Endothelial cell of umbilical vein (primary cell): ENCODE results near the gene EML2. TPM values are rescaled to one million over a fixed set of nuclear protein-coding genes. Genes with fewer than 3 reads are reported as not detected.
A peak's percentile ranks its signal among the peaks of the same experiment; 100 is the strongest.

Experiments
- BruUV-seq: library from RNA; stranded (reverse); fragments of 400-500 nt; replicated peaks from 2 replicates; lab custom pipeline; 2021; lab: Mats Ljungman, UMichigan
- CTCF ChIA-PET: fragments of 300-600, 350-600 bp; sonication (Branson Sonifier 250); formaldehyde crosslinking; loops from one replicate; lab custom pipeline; 2021; ENCODE audit warnings: antibody characterized with exemption, inconsistent platforms; lab: Charles Lee
- POLR2A ChIA-PET: fragments of 300-600, 350-600 bp; sonication (Branson Sonifier 250); formaldehyde crosslinking; loops from one replicate; lab custom pipeline; 2021; ENCODE audit warnings: antibody characterized with exemption, inconsistent platforms; lab: Charles Lee
- DNase-seq: peaks from one replicate; pipeline ENCODE4 v3.0.0-alpha.2; 2011; ENCODE audit warnings: low read depth, low spot score
- FAIRE-seq: peaks from 2 replicates; lab custom pipeline; 2011; peaks lifted over from hg19 to GRCh38; lab: Jason Lieb, UNC
- H2AFZ ChIP-seq: 2 replicates; pipeline ENCODE4 v1.6.0; 2012; ENCODE audit warnings: low read depth, low read length, control low read depth, inconsistent platforms
- H3K27ac ChIP-seq: 2 replicates; pipeline ENCODE4 v1.5.1; 2011; ENCODE audit warnings: low read depth, mild to moderate bottlenecking, control low read depth, low read length, moderate library complexity; ENCODE audit not compliant: insufficient read depth
- H3K27me3 ChIP-seq, 2 experiments: 2 replicates each; pipeline versions ENCODE4 v1.6.0 to v1.6.1; 2011; ENCODE audit warnings: low read length in 2 of 2, mixed read lengths in 1 of 2; ENCODE audit not compliant: control insufficient read depth in 2 of 2, insufficient read depth in 2 of 2
- H3K36me3 ChIP-seq, 2 experiments: 2 replicates in 1 of 2; 3 replicates in 1 of 2; pipeline ENCODE4 v1.5.1; 2011; ENCODE audit warnings: low read length in 2 of 2, mild to moderate bottlenecking in 1 of 2, moderate library complexity in 1 of 2; ENCODE audit not compliant: control insufficient read depth in 2 of 2, insufficient read depth in 2 of 2; ENCODE audit errors: extremely low read depth in 1 of 2
- H3K4me1 ChIP-seq: 3 replicates; pipeline ENCODE4 v1.5.1; 2011; ENCODE audit warnings: mild to moderate bottlenecking, low read length; ENCODE audit not compliant: control insufficient read depth, insufficient read depth; ENCODE audit errors: extremely low read depth
- H3K4me2 ChIP-seq: 2 replicates; pipeline ENCODE4 v1.6.1; 2011; ENCODE audit warnings: low read length, control low read depth, mixed read lengths; ENCODE audit not compliant: insufficient read depth
- H3K4me3 ChIP-seq, 3 experiments: fragments of 200-600 bp in 1 of 3; sonication (generic), shearing (Covaris generic) in 1 of 3; replicated peaks in 1 of 3; 2 replicates each; pipeline ENCODE4 v1.5.1; 2011 to 2016; ENCODE audit warnings: control low read depth in 3 of 3, low read length in 3 of 3, mild to moderate bottlenecking in 2 of 3, inconsistent platforms in 1 of 3, low read depth in 1 of 3, moderate library complexity in 1 of 3; ENCODE audit not compliant: insufficient read depth in 1 of 3
- H3K79me2 ChIP-seq: 2 replicates; pipeline ENCODE4 v1.6.0; 2012; ENCODE audit warnings: low read length, inconsistent platforms; ENCODE audit not compliant: control insufficient read depth, insufficient read depth
- H3K9ac ChIP-seq: replicated peaks from 2 replicates; pipeline ENCODE3; 2011; ENCODE audit warnings: low read length, control low read depth; ENCODE audit not compliant: insufficient read depth; ENCODE audit errors: extremely low read depth
- H3K9me1 ChIP-seq: replicated peaks from 3 replicates; pipeline ENCODE4 v1.6.0; 2011; ENCODE audit warnings: mild to moderate bottlenecking, low read length; ENCODE audit not compliant: control insufficient read depth, insufficient read depth; ENCODE audit errors: extremely low read depth
- H3K9me3 ChIP-seq: replicated peaks from 2 replicates; pipeline ENCODE4 v1.5.1; 2012; ENCODE audit warnings: low read length, inconsistent platforms; ENCODE audit not compliant: control insufficient read depth, insufficient read depth
- H4K20me1 ChIP-seq: replicated peaks from 2 replicates; pipeline ENCODE3; 2011; ENCODE audit warnings: mild to moderate bottlenecking, low read length; ENCODE audit not compliant: control insufficient read depth, insufficient read depth; ENCODE audit errors: extremely low read depth
- CTCF ChIP-seq, 2 donors: IDR thresholded peaks; 1 replicate in 1 of 2; 2 replicates in 1 of 2; pipeline ENCODE4 v1.5.1; 2011; ENCODE audit warnings: low read length in 2 of 2, mild to moderate bottlenecking in 2 of 2, moderate library complexity in 2 of 2, control low read depth in 1 of 2, inconsistent platforms in 1 of 2, low read depth in 1 of 2; ENCODE audit not compliant: insufficient read depth in 1 of 2; ENCODE audit errors: extremely low read depth in 1 of 2
- EZH2 ChIP-seq: IDR thresholded peaks from 2 replicates; pipeline ENCODE4 v1.6.1; 2012; ENCODE audit warnings: borderline replicate concordance, low read depth, mild to moderate bottlenecking, moderate library complexity, low read length, inconsistent platforms; ENCODE audit not compliant: severe bottlenecking
- FOS ChIP-seq: IDR thresholded peaks from 2 replicates; pipeline ENCODE4 v1.6.1; 2011; ENCODE audit warnings: mild to moderate bottlenecking, low read length, moderate library complexity, borderline replicate concordance; ENCODE audit not compliant: insufficient read depth
- GATA2 ChIP-seq: IDR thresholded peaks from 2 replicates; pipeline ENCODE4 v1.7.0; 2011; ENCODE audit warnings: low read depth, mild to moderate bottlenecking, moderate library complexity, mixed read lengths, low read length; ENCODE audit not compliant: insufficient read length, insufficient read depth
- JUN ChIP-seq: IDR thresholded peaks from 2 replicates; pipeline ENCODE4 v1.6.1; 2011; ENCODE audit warnings: borderline replicate concordance, low read depth; ENCODE audit not compliant: insufficient read length, insufficient read depth
- MAX ChIP-seq: IDR thresholded peaks from 2 replicates; pipeline ENCODE4 v1.6.1; 2011; ENCODE audit not compliant: insufficient read depth, insufficient read length
- MYC ChIP-seq: IDR thresholded peaks from one replicate; pipeline ENCODE4 v1.6.1; 2011; ENCODE audit warnings: mild to moderate bottlenecking, low read depth, low read length
- POLR2A ChIP-seq: IDR thresholded peaks from 2 replicates; pipeline ENCODE4 v1.6.1; 2012; ENCODE audit warnings: low read depth, mild to moderate bottlenecking, control low read depth, low read length
- POLR2AphosphoS5 ChIP-seq: IDR thresholded peaks from 2 replicates; pipeline ENCODE4 v1.6.1; 2012; ENCODE audit warnings: low read depth, mild to moderate bottlenecking, control low read depth, low read length, moderate library complexity; ENCODE audit not compliant: insufficient read depth
- dilution Hi-C: fragments of 300-500 bp; cut with MboI; formaldehyde crosslinking; loops from one replicate; pipeline ENCODE4 v1.15.0; 2019; ENCODE audit warnings: low sequenced_read_pairs; ENCODE audit not compliant: extremely low pct_ligation_motif_present
- intact Hi-C: fragments of 100-400 bp; cut with micrococcal nuclease; formaldehyde crosslinking; loops from one replicate; pipeline ENCODE4 v1.10.0; 2022
- polyA plus RNA-seq, 4 experiments: library from polyadenylated mRNA; depleted of rRNA in 3 of 4; stranded (reverse) in 3 of 4; unstranded in 1 of 4; fragments of >200 nt; gene quantifications; 2 replicates each; pipeline versions ENCODE4 v1.2.1 to v1.2.3, GENCODE V29; 2011 to 2012; ENCODE audit warnings: missing spikeins in 1 of 4
- total RNA-seq: library from RNA; stranded (reverse); gene quantifications from 2 replicates; pipeline ENCODE4 v1.2.3, GENCODE V29; 2021

EML2 gene
- total and polyA plus RNA-seq, 2 donors (not counting 3 experiments of a cell fraction or from before 2014, with no cell fraction given) = 23.3 to 28.9 TPM

- Histone ChIP-seq H3K9ac (no peak overlapping the region), H3K4me1 (peaks cover 7% of the 10 kb centered on the region), H2AFZ (no peak overlapping the region), H3K79me2 (no peaks in the 10 kb centered on the region), H3K9me1 (no peaks in the 10 kb centered on the region), H3K4me3 (no peak overlapping the region), H3K27me3 (peaks cover 6 to 8% of the 10 kb centered on the region in 2 experiments), H3K4me2 (no peak overlapping the region), H4K20me1 (no peaks in the 10 kb centered on the region), H3K36me3 (no peaks in the 10 kb centered on the region), H3K9me3 (no peaks in the 10 kb centered on the region), H3K27ac (no peak overlapping the region)
- no TSS peak for BruUV-seq
- intact Hi-C loops = no loop called here
- dilution Hi-C loops = no loop called here
- ChIA-PET CTCF (interaction anchor here (0.7 to 1.4 kb wide), 2 partner anchors 18 to 196 kb away, joined by 3 to 6 read pairs; partner anchors contain the start of gene QPCTL), POLR2A (no interaction called here)
- FAIRE-seq (no peak), DNase-seq (no peak)
- TF ChIP-seq EZH2 (no peak), POLR2AphosphoS5 (no peak), MAX (no peak), GATA2 (no peak)
Observed at GRCh38 chr19:45674946-45675345, 35.7 kb upstream of the EML2 start.

GRCh38 chr19:45670670-45671453 is 31.7 kb upstream of the EML2 start:
- Histone ChIP-seq H3K4me3 (no peak overlapping the region), H3K9me3 (no peaks in the 10 kb centered on the region), H3K4me1 (peaks cover 4% of the 10 kb centered on the region), H3K9me1 (no peaks in the 10 kb centered on the region), H2AFZ (peak overlapping the region; percentile 46), H3K36me3 (no peaks in the 10 kb centered on the region), H3K27me3 (peaks cover 26 to 28% of the 10 kb centered on the region in 2 experiments), H4K20me1 (no peaks in the 10 kb centered on the region), H3K9ac (no peak overlapping the region), H3K79me2 (no peaks in the 10 kb centered on the region), H3K4me2 (no peak overlapping the region), H3K27ac (no peak overlapping the region)
- DNase-seq (peak; percentile 65), FAIRE-seq (peak; percentile 68)
- no TSS peak for BruUV-seq
- TF ChIP-seq MYC (no peak), MAX (no peak), GATA2 (no peak), EZH2 (no peak), POLR2AphosphoS5 (no peak), CTCF (IDR thresholded peaks at IDR 0.05; ENCODE audit: extremely low read depth in 1 of 2, insufficient read depth in 1 of 2, low read depth in 1 of 2, low read length in 2 of 2) (no peak), JUN (no peak), POLR2A (no peak), FOS (no peak)
- POLR2A ChIA-PET = no interaction called here
- CTCF ChIA-PET = interaction anchor here (0.6 to 1.8 kb wide), 5 partner anchors 10 to 98 kb away, joined by 3 to 7 read pairs (median 4); partner anchors contain the start of genes QPCTL and SIX5
- dilution Hi-C loops (no loop called here), intact Hi-C loops (no loop called here)
